BJ (cell line): ENCODE data around the gene FAM237A. TPM values are rescaled to one million over a fixed set of nuclear protein-coding genes. Genes with fewer than 3 reads are reported as not detected.

Source experiments
- CTCF ChIA-PET: fragments of 350-600 bp; formaldehyde crosslinking; extraction: SDS; loops from one replicate; lab custom pipeline; 2021; ENCODE audit warnings: antibody characterized with exemption, inconsistent platforms; lab: Yijun Ruan, JAX
- POLR2A ChIA-PET: fragments of 300-600 bp; sonication (Branson Sonifier 250); formaldehyde crosslinking; extraction: SDS; loops from one replicate; lab custom pipeline; 2021; ENCODE audit warnings: antibody characterized with exemption; lab: Charles Lee
- DNase-seq: peaks from one replicate; pipeline ENCODE4 v3.0.0-alpha.2; 2011; ENCODE audit warnings: low read depth
- H3K27me3 ChIP-seq: 2 replicates; pipeline ENCODE4 v1.6.0; 2011; ENCODE audit warnings: low read length; ENCODE audit not compliant: control insufficient read depth, insufficient read depth
- H3K36me3 ChIP-seq: 2 replicates; pipeline ENCODE4 v1.5.1; 2011; ENCODE audit warnings: low read length; ENCODE audit not compliant: control insufficient read depth, insufficient read depth
- H3K4me3 ChIP-seq: 2 replicates; pipeline ENCODE4 v1.5.1; 2011; ENCODE audit warnings: low read depth, mild to moderate bottlenecking, control low read depth, low read length
- polyA plus RNA-seq: library from polyadenylated mRNA; depleted of rRNA; stranded (reverse); fragments of >200 nt; gene quantifications from 2 replicates; pipeline ENCODE4 v1.2.3, GENCODE V29; 2011
- TF ChIP-seq, protein P1 (sequence below): IDR thresholded peaks from 2 replicates; pipeline ENCODE4 v1.5.1; 2011; ENCODE audit warnings: low read depth, mild to moderate bottlenecking, control low read depth, inconsistent platforms, low read length, moderate library complexity; ENCODE audit not compliant: insufficient read depth

FAM237A gene
- polyA plus RNA-seq, 1 experiment = not detected

DNA sequence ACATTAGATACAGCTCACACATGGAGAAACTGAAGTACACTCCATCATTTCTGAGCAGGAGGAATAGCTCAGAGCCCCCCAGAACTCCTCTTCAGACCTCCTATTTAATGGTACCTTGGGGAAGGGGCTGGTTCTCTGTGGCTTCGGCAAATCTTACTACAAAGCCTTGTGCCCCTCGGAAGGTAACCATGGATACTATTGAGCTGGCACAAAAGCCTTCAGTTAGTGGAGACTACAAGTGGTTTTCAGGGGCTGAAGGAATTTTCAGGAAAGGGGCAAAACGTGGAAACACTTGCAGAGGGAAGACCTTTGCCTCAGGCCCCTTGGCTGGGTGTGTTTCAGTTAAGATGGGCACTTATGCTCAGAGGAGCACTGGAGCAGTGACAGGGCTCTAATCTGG lies 1.1 kb upstream of the FAM237A start:
- DNase-seq = no peak
- Histone ChIP-seq H3K27me3 (no peaks in the 10 kb centered on the region; the same call in 1 of the 2 replicates), H3K4me3 (no peak overlapping the region), H3K36me3 (no peaks in the 10 kb centered on the region)
- POLR2A ChIA-PET = no interaction called here
- TF ChIP-seq, protein P1, sequence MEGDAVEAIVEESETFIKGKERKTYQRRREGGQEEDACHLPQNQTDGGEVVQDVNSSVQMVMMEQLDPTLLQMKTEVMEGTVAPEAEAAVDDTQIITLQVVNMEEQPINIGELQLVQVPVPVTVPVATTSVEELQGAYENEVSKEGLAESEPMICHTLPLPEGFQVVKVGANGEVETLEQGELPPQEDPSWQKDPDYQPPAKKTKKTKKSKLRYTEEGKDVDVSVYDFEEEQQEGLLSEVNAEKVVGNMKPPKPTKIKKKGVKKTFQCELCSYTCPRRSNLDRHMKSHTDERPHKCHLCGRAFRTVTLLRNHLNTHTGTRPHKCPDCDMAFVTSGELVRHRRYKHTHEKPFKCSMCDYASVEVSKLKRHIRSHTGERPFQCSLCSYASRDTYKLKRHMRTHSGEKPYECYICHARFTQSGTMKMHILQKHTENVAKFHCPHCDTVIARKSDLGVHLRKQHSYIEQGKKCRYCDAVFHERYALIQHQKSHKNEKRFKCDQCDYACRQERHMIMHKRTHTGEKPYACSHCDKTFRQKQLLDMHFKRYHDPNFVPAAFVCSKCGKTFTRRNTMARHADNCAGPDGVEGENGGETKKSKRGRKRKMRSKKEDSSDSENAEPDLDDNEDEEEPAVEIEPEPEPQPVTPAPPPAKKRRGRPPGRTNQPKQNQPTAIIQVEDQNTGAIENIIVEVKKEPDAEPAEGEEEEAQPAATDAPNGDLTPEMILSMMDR = no peak
- CTCF ChIA-PET = no interaction called here

DNA sequence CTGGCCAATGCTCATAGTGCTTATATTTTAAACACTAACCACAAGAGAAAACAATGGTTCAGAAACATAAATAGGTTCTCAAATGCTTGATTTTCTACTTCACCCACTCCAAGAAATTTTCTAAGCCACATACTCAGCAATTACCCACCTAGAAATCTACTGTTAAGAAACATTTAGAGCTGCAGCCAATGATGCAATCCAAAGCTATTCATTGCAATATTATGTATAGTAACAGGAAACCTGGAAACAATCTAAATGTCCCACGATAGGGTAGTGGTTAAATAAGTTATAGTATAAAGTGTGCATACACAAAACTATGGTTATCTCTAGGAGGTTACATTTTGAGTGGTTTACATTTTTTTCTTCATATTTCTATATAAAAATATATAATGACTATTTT lies 5.7 kb downstream of the FAM237A start:
- Histone ChIP-seq H3K27me3 (no peaks in the 10 kb centered on the region), H3K36me3 (no peaks in the 10 kb centered on the region), H3K4me3 (no peak overlapping the region)
- no peak for DNase-seq
- ChIA-PET POLR2A (no interaction called here), CTCF (interaction anchor here (1.6 kb wide), 1 partner anchor 25 kb away, joined by 5 read pairs; no protein-coding TSS in a partner anchor)
- TF ChIP-seq, protein P1 = no peak

DNA sequence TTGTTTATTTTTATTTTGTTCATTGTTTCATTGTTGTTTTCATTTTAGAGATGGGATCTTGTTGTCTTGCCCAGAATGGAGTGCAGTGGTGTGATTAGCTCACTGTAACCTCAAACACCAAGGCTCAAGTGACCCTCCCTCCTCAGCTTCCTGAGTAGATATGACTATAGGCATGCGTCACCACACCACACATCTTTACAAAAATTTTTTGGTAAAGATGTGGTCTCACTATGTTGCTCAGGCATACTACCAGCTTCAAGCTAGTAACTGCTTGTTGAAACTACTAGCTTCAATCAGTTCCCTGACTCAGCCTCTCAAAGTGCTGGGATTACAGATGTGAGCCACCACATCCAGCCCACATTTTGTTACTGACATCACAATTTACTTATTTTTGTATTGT lies 14.8 kb downstream of the FAM237A start:
- Histone ChIP-seq H3K36me3 (no peaks in the 10 kb centered on the region), H3K4me3 (no peak overlapping the region), H3K27me3 (no peaks in the 10 kb centered on the region)
- TF ChIP-seq, protein P1 = no peak
- ChIA-PET POLR2A (no interaction called here), CTCF (no interaction called here)
- no peak for DNase-seq

DNA sequence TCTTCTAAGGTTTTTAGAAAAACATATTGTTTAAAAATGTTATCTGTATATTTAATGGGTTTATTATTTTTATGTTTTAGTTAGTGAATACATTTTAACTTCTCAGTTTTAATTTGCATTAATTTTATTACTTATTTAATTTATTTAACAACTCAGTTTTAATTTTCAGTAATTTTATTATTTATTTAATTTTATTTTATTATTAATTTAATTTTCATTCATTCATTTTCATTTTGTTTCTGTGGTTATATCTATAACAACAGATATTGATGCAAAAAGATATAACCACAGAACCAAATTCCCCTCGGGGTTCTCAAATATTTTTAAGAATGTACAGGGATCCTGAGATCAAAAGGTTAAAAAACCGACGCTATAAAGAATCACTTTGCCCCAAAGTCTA lies 23.0 kb downstream of the FAM237A start:
- H3K36me3 ChIP-seq = no peaks in the 10 kb centered on the region
- H3K27me3 ChIP-seq = no peaks in the 10 kb centered on the region
- CTCF ChIA-PET = no interaction called here
- DNase-seq = no peak
- TF ChIP-seq, protein P1 = no peak
- POLR2A ChIA-PET = no interaction called here
- H3K4me3 ChIP-seq = no peak overlapping the region

DNA sequence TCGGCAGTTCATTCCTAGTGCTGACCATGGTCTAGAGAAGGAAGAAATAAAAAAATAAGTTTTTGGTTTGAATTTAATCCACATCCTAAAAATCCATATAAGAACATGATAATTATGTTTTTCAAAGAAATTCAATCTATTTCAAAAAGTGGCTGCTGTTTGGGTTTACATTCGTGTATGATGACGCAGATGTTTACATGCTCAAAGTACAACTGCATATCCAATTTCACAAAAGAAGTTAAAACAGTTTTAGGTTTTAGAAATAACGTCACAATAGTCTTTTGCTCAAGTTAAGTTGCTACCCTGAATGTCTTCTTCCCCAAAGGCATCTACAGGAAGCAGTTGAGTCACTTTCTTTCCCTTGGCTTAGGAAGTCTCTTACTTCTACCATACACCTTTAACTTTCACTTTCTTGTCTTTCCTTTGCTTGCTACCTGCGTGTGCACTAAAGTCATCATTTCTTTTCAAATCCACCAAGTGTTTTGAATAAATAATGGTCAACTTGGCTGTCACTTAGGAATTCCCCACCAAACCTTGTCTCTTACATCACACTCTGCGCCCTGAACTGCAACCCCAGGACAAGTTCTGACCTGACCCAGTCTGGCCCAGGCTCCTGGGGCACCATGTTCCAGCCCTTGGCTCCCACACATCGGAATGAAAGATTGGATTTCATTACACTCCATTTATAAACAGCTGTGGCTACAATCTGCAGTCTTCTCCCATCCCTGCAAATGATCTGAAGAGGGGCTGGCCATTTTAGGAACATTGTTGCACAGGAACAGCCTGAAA lies 28.4 kb downstream of the FAM237A start:
- ChIA-PET CTCF (no interaction called here), POLR2A (no interaction called here)

More for the DNA sequence above, 28.4 kb downstream of the FAM237A start:
- Histone ChIP-seq H3K4me3 (no peak overlapping the region), H3K27me3 (no peaks in the 10 kb centered on the region), H3K36me3 (no peaks in the 10 kb centered on the region)
- TF ChIP-seq, protein P1 = no peak
- DNase-seq = no peak
